SK-N-SH treated with all-trans-retinoic acid at 6 μM for 48 hours (cell line): ENCODE results near the gene PKD2L1.

Experiments used
- OSR1 ChIP-seq: fragments of 250-450 bp; sonication (Bioruptor Pico); IDR thresholded peaks from 2 replicates; pipeline ENCODE4 v1.8.0; 2022; ENCODE audit warnings: moderate library complexity, mild to moderate bottlenecking, inconsistent platforms
- PATZ1 ChIP-seq: fragments of 250-450 bp; sonication (Bioruptor Pico); IDR thresholded peaks from 2 replicates; pipeline ENCODE4 v1.8.0; 2020; ENCODE audit warnings: mild to moderate bottlenecking, moderate library complexity, borderline replicate concordance
- POU6F1 ChIP-seq: fragments of 250-450 bp; sonication (Bioruptor Pico); IDR thresholded peaks from 2 replicates; pipeline ENCODE4 v1.8.0; 2021; ENCODE audit warnings: low read depth, mild to moderate bottlenecking, moderate library complexity, borderline replicate concordance
- PPARA ChIP-seq: fragments of 250-450 bp; sonication (Bioruptor Pico); IDR thresholded peaks from 2 replicates; pipeline ENCODE4 v1.5.0; 2020; ENCODE audit warnings: mild to moderate bottlenecking, borderline replicate concordance
- RARB ChIP-seq: fragments of 250-450 bp; sonication (Bioruptor Pico); IDR thresholded peaks from 2 replicates; pipeline ENCODE4 v1.8.0; 2021; ENCODE audit warnings: mild to moderate bottlenecking, moderate library complexity
- TOX ChIP-seq: fragments of 250-450 bp; sonication (Bioruptor Pico); IDR thresholded peaks from 2 replicates; pipeline ENCODE4 v1.8.0; 2021; ENCODE audit warnings: mild to moderate bottlenecking, moderate library complexity, borderline replicate concordance
- TSHZ2 ChIP-seq: fragments of 250-450 bp; sonication (Bioruptor Pico); IDR thresholded peaks from 2 replicates; pipeline ENCODE4 v1.5.0; 2020; ENCODE audit warnings: mild to moderate bottlenecking, moderate library complexity
- ZC3H10 ChIP-seq: fragments of 250-450 bp; sonication (Bioruptor Pico); IDR thresholded peaks from 2 replicates; pipeline ENCODE4 v1.5.1; 2021; ENCODE audit warnings: mild to moderate bottlenecking, moderate library complexity
- ZFP3 ChIP-seq: fragments of 250-450 bp; sonication (Bioruptor Pico); IDR thresholded peaks from 2 replicates; pipeline ENCODE4 v1.5.0; 2020; ENCODE audit warnings: mild to moderate bottlenecking, moderate library complexity
- ZNF565 ChIP-seq: fragments of 450-650 bp; formaldehyde crosslinking; conservative IDR thresholded peaks from 2 replicates; pipeline ENCODE4 v1.5.0; 2020; ENCODE audit warnings: low read depth, mild to moderate bottlenecking, moderate library complexity
- ZNF70 ChIP-seq: fragments of 450-650 bp; formaldehyde crosslinking; IDR thresholded peaks from 2 replicates; pipeline ENCODE4 v1.5.0; 2020; ENCODE audit warnings: mild to moderate bottlenecking, moderate library complexity
- ZNF8 ChIP-seq: fragments of 450-650 bp; formaldehyde crosslinking; IDR thresholded peaks from 2 replicates; pipeline ENCODE4 v1.5.0; 2020; ENCODE audit warnings: mild to moderate bottlenecking, moderate library complexity

GRCh38 chr10:100238429-100238828, 91.6 kb downstream of the PKD2L1 start:
- no peak for TF ChIP-seq ZFP3 (CRISPR knock-in tag)
- no peak for TF ChIP-seq TSHZ2 (CRISPR knock-in tag)
- TF ChIP-seq PATZ1 (CRISPR knock-in tag), result no peak
- no peak for TF ChIP-seq ZC3H10 (CRISPR knock-in tag)
- no peak for TF ChIP-seq ZNF565
- no peak for TF ChIP-seq OSR1
- no peak for TF ChIP-seq ZNF8
- TF ChIP-seq TOX (CRISPR knock-in tag), result no peak
- TF ChIP-seq ZNF70, result no peak
- no peak for TF ChIP-seq RARB (CRISPR knock-in tag)
- TF ChIP-seq PPARA (CRISPR knock-in tag), result no peak
- TF ChIP-seq POU6F1 (CRISPR knock-in tag), result no peak
